GM23338 (cell line): Measurements from ENCODE around the gene AFF2. TPM values are rescaled to one million over a fixed set of nuclear protein-coding genes. Genes with fewer than 3 reads are reported as not detected.

Source experiments
- ATAC-seq: fragments of 200-7000 bp; cut with Tn5 transposase; 3 replicates; pipeline ENCODE4 v1.9.1; 2020
- DNase-seq: peaks from one replicate; pipeline ENCODE4 v3.0.0-alpha.2; 2015; ENCODE audit warnings: low spot score
- H2AFZ ChIP-seq: fragments of 200-600 bp; sonication (generic); 2 replicates; pipeline ENCODE4 v1.8.0; 2016; ENCODE audit warnings: antibody characterized with exemption, mild to moderate bottlenecking, moderate library complexity
- H3F3A ChIP-seq: fragments of 200-600 bp; sonication (generic); replicated peaks from 2 replicates; pipeline ENCODE4 v1.8.0; 2017; ENCODE audit warnings: antibody characterized with exemption, mixed run types, low read depth
- H3K27ac ChIP-seq: fragments of 200-600 bp; sonication (generic); 2 replicates; pipeline ENCODE4 v1.6.1; 2016; ENCODE audit warnings: low read depth
- H3K27me3 ChIP-seq: fragments of 200-600 bp; sonication (generic); 2 replicates; pipeline ENCODE4 v1.8.0; 2016; ENCODE audit warnings: mild to moderate bottlenecking, mixed run types, moderate library complexity; ENCODE audit not compliant: insufficient read depth
- H3K36me3 ChIP-seq: fragments of 200-600 bp; sonication (generic); 2 replicates; pipeline ENCODE4 v1.8.0; 2016; ENCODE audit warnings: mild to moderate bottlenecking; ENCODE audit not compliant: insufficient read depth
- H3K4me1 ChIP-seq: fragments of 200-600 bp; sonication (generic); 2 replicates; pipeline ENCODE4 v1.8.0; 2016; ENCODE audit warnings: mild to moderate bottlenecking, moderate library complexity; ENCODE audit not compliant: insufficient read depth
- H3K4me2 ChIP-seq: fragments of 200-600 bp; sonication (generic); 2 replicates; pipeline ENCODE4 v1.7.1; 2017; ENCODE audit warnings: mixed run types
- H3K4me3 ChIP-seq: fragments of 200-600 bp; sonication (generic); 2 replicates; pipeline ENCODE4 v1.6.1; 2016; ENCODE audit warnings: mixed run types
- H3K79me2 ChIP-seq: fragments of 200-600 bp; sonication (generic); replicated peaks from 2 replicates; pipeline ENCODE4 v1.8.0; 2017; ENCODE audit warnings: mild to moderate bottlenecking; ENCODE audit not compliant: insufficient read depth
- H3K9me2 ChIP-seq: fragments of 200-600 bp; sonication (generic); 2 replicates; pipeline ENCODE4 v1.8.0; 2017; ENCODE audit not compliant: insufficient read depth
- H4K20me1 ChIP-seq: fragments of 200-600 bp; sonication (generic); replicated peaks from 2 replicates; pipeline ENCODE4 v1.8.0; 2017; ENCODE audit warnings: mild to moderate bottlenecking; ENCODE audit not compliant: insufficient read depth
- H3K27ac Mint-ChIP-seq: 2 replicates; pipeline ENCODE4 v1.8.0; 2020; ENCODE audit warnings: inconsistent platforms, mild to moderate bottlenecking, moderate library complexity, mixed read lengths
- H3K27me3 Mint-ChIP-seq: 3 replicates; pipeline ENCODE4 v1.8.0; 2022; ENCODE audit warnings: low read depth, mild to moderate bottlenecking, moderate library complexity, mixed read lengths, inconsistent platforms; ENCODE audit not compliant: insufficient read depth, poor library complexity
- H3K36me3 Mint-ChIP-seq: 3 replicates; pipeline ENCODE4 v1.8.0; 2021; ENCODE audit warnings: low read depth, mild to moderate bottlenecking, inconsistent platforms, moderate library complexity, mixed read lengths
- H3K4me1 Mint-ChIP-seq: 3 replicates; pipeline ENCODE4 v1.8.0; 2020; ENCODE audit warnings: mild to moderate bottlenecking, inconsistent platforms, mixed read lengths
- H3K4me3 Mint-ChIP-seq: 3 replicates; pipeline ENCODE4 v1.8.0; 2021; ENCODE audit warnings: moderate library complexity, mild to moderate bottlenecking, inconsistent platforms, mixed read lengths
- H3K9me3 Mint-ChIP-seq: 3 replicates; pipeline ENCODE4 v1.8.0; 2020; ENCODE audit warnings: moderate library complexity, mild to moderate bottlenecking, inconsistent platforms, mixed read lengths
- CREB1 ChIP-seq: fragments of 250-450 bp; sonication (Bioruptor Pico); IDR thresholded peaks from 2 replicates; pipeline ENCODE4 v1.5.0; 2020; ENCODE audit warnings: low read depth, mild to moderate bottlenecking, moderate library complexity
- CTCF ChIP-seq, 2 experiments: fragments of 200-600 bp in 1 of 2; sonication (generic) in 1 of 2; conservative IDR thresholded peaks; 2 replicates each; pipeline versions ENCODE4 v1.5.1 to v1.6.1; 2016 to 2017; ENCODE audit warnings: antibody characterized with exemption in 2 of 2, low read depth in 2 of 2, mild to moderate bottlenecking in 2 of 2, moderate library complexity in 1 of 2
- ETS1 ChIP-seq: IDR thresholded peaks from 2 replicates; pipeline ENCODE4 v1.6.1; 2016; ENCODE audit warnings: antibody characterized with exemption
- EZH2 ChIP-seq: fragments of 200-600 bp; sonication (generic); IDR thresholded peaks from one replicate; pipeline ENCODE4 v1.8.0; 2017; ENCODE audit warnings: antibody characterized with exemption, mild to moderate bottlenecking, low read depth; ENCODE audit not compliant: unreplicated experiment
- JUNB ChIP-seq: IDR thresholded peaks from one replicate; pipeline ENCODE4 v1.6.1; 2016; ENCODE audit warnings: antibody characterized with exemption; ENCODE audit not compliant: unreplicated experiment
- NANOG ChIP-seq: IDR thresholded peaks from 2 replicates; pipeline ENCODE4 v1.6.1; 2016; ENCODE audit warnings: antibody characterized with exemption, borderline replicate concordance
- POLR2AphosphoS5 ChIP-seq: IDR thresholded peaks from 2 replicates; pipeline ENCODE4 v1.6.1; 2016; ENCODE audit warnings: antibody characterized with exemption, low read depth
- STAT1 ChIP-seq: IDR thresholded peaks from one replicate; pipeline ENCODE4 v1.6.1; 2016; ENCODE audit warnings: antibody characterized with exemption; ENCODE audit not compliant: unreplicated experiment
- ZNF114 ChIP-seq: fragments of 250-450 bp; sonication (Bioruptor Pico); IDR thresholded peaks from 2 replicates; pipeline ENCODE4 v1.5.0; 2020; ENCODE audit warnings: mild to moderate bottlenecking, moderate library complexity
- ZNF331 ChIP-seq: fragments of 250-450 bp; sonication (Bioruptor Pico); IDR thresholded peaks from 2 replicates; pipeline ENCODE4 v1.5.0; 2020; ENCODE audit warnings: low read depth, mild to moderate bottlenecking, moderate library complexity
- ZNF462 ChIP-seq: fragments of 250-450 bp; sonication (Bioruptor Pico); IDR thresholded peaks from 2 replicates; pipeline ENCODE4 v1.5.0; 2020; ENCODE audit warnings: mild to moderate bottlenecking, moderate library complexity
- polyA plus RNA-seq: library from polyadenylated mRNA; unstranded; fragments of >200 nt; fragmentation: Nextera tagmentation; extraction: Ambion mirVana; gene quantifications from 2 replicates; pipeline ENCODE4 v1.2.1, GENCODE V29; 2016
- total RNA-seq: library from RNA; depleted of rRNA; stranded (reverse); fragments of >200 nt; shearing (Covaris generic); gene quantifications from 2 replicates; pipeline ENCODE4 v1.2.3, GENCODE V29; 2014

Gene AFF2
- total and polyA plus RNA-seq, 2 experiments from 2014 or later = 1.6 to 5.8 TPM

- Histone ChIP-seq H3K4me3 (no peak overlapping the region), H3K36me3 (no peaks in the 10 kb centered on the region), H3K27ac (no peak overlapping the region), H3K4me2 (no peak overlapping the region), H3K4me1 (no peaks in the 10 kb centered on the region), H3K79me2 (no peaks in the 10 kb centered on the region), H3K27me3 (no peaks in the 10 kb centered on the region), H3F3A (no peaks in the 10 kb centered on the region), H3K9me2 (no peaks in the 10 kb centered on the region), H4K20me1 (no peaks in the 10 kb centered on the region), H2AFZ (no peak overlapping the region)
- Mint-ChIP-seq H3K36me3 (peaks cover 10% of the 10 kb centered on the region; the same call in 2 of the 3 replicates), H3K27me3 (peaks cover 2% of the 10 kb centered on the region), H3K9me3 (peaks cover 14% of the 10 kb centered on the region), H3K4me3 (no peak overlapping the region), H3K4me1 (peaks cover 10% of the 10 kb centered on the region; the same call in 2 of the 3 replicates), H3K27ac (no peak overlapping the region)
- ATAC-seq (no peak), DNase-seq (no peak)
- TF ChIP-seq EZH2 (no peak), POLR2AphosphoS5 (no peak), ZNF331 (CRISPR knock-in tag) (no peak), JUNB (no peak), ZNF114 (no peak), CREB1 (CRISPR knock-in tag) (no peak), CTCF (conservative IDR thresholded peaks at IDR 0.05; ENCODE audit: low read depth in 2 of 2) (no peak), ETS1 (no peak), STAT1 (no peak), NANOG (no peak), ZNF462 (CRISPR knock-in tag) (no peak)
Measured at GRCh38 chrX:148902581-148902980, 402.2 kb downstream of the AFF2 start.
